H1 (cell line): ENCODE data around the gene STT3B. TPM values are rescaled to one million over a fixed set of nuclear protein-coding genes. Genes with fewer than 3 reads are reported as not detected.

Experiments
- CTCF ChIA-PET: fragments of 300-600 bp; sonication (Branson Sonifier 250); formaldehyde crosslinking; loops from one replicate; lab custom pipeline; 2021; ENCODE audit not compliant: partially characterized antibody; lab: Charles Lee
- POLR2A ChIA-PET: fragments of 300-600 bp; sonication (Branson Sonifier 250); formaldehyde crosslinking; loops from one replicate; lab custom pipeline; 2021; ENCODE audit warnings: inconsistent platforms; ENCODE audit not compliant: partially characterized antibody; lab: Charles Lee
- DNase-seq, 2 experiments: peaks; one replicate each; pipeline versions ENCODE4 v3.0.0 to v3.0.0-alpha.2; 2010 to 2022; ENCODE audit warnings: low spot score in 2 of 2, low read depth in 1 of 2, mixed read lengths in 1 of 2
- FAIRE-seq: peaks from 2 replicates; lab custom pipeline; 2011; peaks lifted over from hg19 to GRCh38; lab: Jason Lieb, UNC
- H2AFZ ChIP-seq: 2 replicates; pipeline ENCODE4 v1.8.1; 2012; ENCODE audit warnings: low read length, inconsistent platforms
- H2AK5ac ChIP-seq: 2 replicates; pipeline ENCODE4 v1.6.1; 2013; ENCODE audit warnings: low read depth, low read length
- H2BK120ac ChIP-seq: replicated peaks from 2 replicates; pipeline ENCODE3; 2013; ENCODE audit warnings: low read depth, low read length, inconsistent platforms
- H2BK12ac ChIP-seq: 2 replicates; pipeline ENCODE4 v1.6.1; 2013; ENCODE audit warnings: low read depth, low read length
- H2BK15ac ChIP-seq: 2 replicates; pipeline ENCODE4 v1.6.1; 2013; ENCODE audit warnings: low read length
- H2BK20ac ChIP-seq: 2 replicates; pipeline ENCODE4 v1.6.1; 2013; ENCODE audit warnings: low read length
- H2BK5ac ChIP-seq: 2 replicates; pipeline ENCODE4 v1.6.1; 2013; ENCODE audit warnings: low read depth, low read length
- H3K14ac ChIP-seq: 2 replicates; pipeline ENCODE4 v1.6.1; 2013; ENCODE audit warnings: inconsistent platforms; ENCODE audit not compliant: insufficient read length
- H3K18ac ChIP-seq: 2 replicates; pipeline ENCODE4 v1.6.1; 2013; ENCODE audit warnings: low read length; ENCODE audit errors: extremely low read depth
- H3K23ac ChIP-seq: 2 replicates; pipeline ENCODE4 v1.6.1; 2013; ENCODE audit warnings: inconsistent platforms; ENCODE audit not compliant: insufficient read length
- H3K23me2 ChIP-seq: 2 replicates; pipeline ENCODE4 v1.6.1; 2013; ENCODE audit warnings: low read depth, low read length
- H3K27ac ChIP-seq: 2 replicates; pipeline ENCODE4 v1.6.1; 2011; ENCODE audit warnings: low read depth, low read length, inconsistent platforms
- H3K27me3 ChIP-seq, 4 experiments: replicated peaks in 1 of 4; 1 replicate in 1 of 4; 2 replicates in 3 of 4; pipeline versions ENCODE4 v1.6.1 to v1.8.1; 2011 to 2013; ENCODE audit warnings: low read length in 3 of 4, mild to moderate bottlenecking in 3 of 4, inconsistent platforms in 2 of 4, mixed read lengths in 2 of 4, moderate library complexity in 1 of 4; ENCODE audit not compliant: control insufficient read depth in 3 of 4, insufficient read depth in 3 of 4; ENCODE audit errors: extremely low read depth in 1 of 4
- H3K36me3 ChIP-seq, 4 experiments: 2 replicates each; pipeline versions ENCODE4 v1.6.1 to v1.8.1; 2011 to 2013; ENCODE audit warnings: mild to moderate bottlenecking in 4 of 4, low read length in 3 of 4, moderate library complexity in 2 of 4, control low read depth in 1 of 4, inconsistent platforms in 1 of 4; ENCODE audit not compliant: insufficient read depth in 4 of 4, control insufficient read depth in 2 of 4
- H3K4ac ChIP-seq: replicated peaks from 2 replicates; pipeline ENCODE3; 2013; ENCODE audit warnings: low read length, low read depth, mixed read lengths, inconsistent platforms; ENCODE audit not compliant: insufficient read length
- H3K4me1 ChIP-seq, 4 experiments: replicated peaks in 1 of 4; 1 replicate in 1 of 4; 2 replicates in 3 of 4; pipeline versions ENCODE4 v1.6.1 to v1.8.1; 2011 to 2013; ENCODE audit warnings: low read length in 3 of 4, inconsistent platforms in 2 of 4, mixed read lengths in 1 of 4; ENCODE audit not compliant: insufficient read depth in 4 of 4, control insufficient read depth in 3 of 4
- H3K4me2 ChIP-seq, 2 experiments: 2 replicates each; pipeline versions ENCODE4 v1.6.1 to v1.8.1; 2011 to 2013; ENCODE audit warnings: low read depth in 2 of 2, low read length in 2 of 2, control low read depth in 1 of 2, inconsistent platforms in 1 of 2, mild to moderate bottlenecking in 1 of 2; ENCODE audit not compliant: insufficient read depth in 1 of 2
- H3K4me3 ChIP-seq, 4 experiments: fragments of 200-600, 300-600 bp in 1 of 4; sonication (generic), shearing (Covaris generic), sonication (Bioruptor Twin) in 1 of 4; 2 replicates each; pipeline versions ENCODE4 v1.5.1 to v1.8.1; 2011 to 2016; ENCODE audit warnings: low read length in 4 of 4, low read depth in 3 of 4, control low read depth in 2 of 4, inconsistent platforms in 2 of 4, mild to moderate bottlenecking in 2 of 4, mixed read lengths in 1 of 4, moderate library complexity in 1 of 4; ENCODE audit not compliant: insufficient read depth in 2 of 4; ENCODE audit errors: extremely low read depth in 1 of 4
- H3K56ac ChIP-seq: replicated peaks from 2 replicates; pipeline ENCODE3; 2013; ENCODE audit warnings: low read depth, mild to moderate bottlenecking, mixed read lengths, low read length, inconsistent platforms; ENCODE audit not compliant: insufficient read length
- H3K79me1 ChIP-seq: 2 replicates; pipeline ENCODE4 v1.6.1; 2013; ENCODE audit warnings: low read depth, low read length, control low read depth
- H3K79me2 ChIP-seq, 2 experiments: 2 replicates each; pipeline versions ENCODE4 v1.6.1 to v1.8.1; 2012 to 2013; ENCODE audit warnings: low read length in 2 of 2, mild to moderate bottlenecking in 2 of 2, inconsistent platforms in 1 of 2; ENCODE audit not compliant: insufficient read depth in 2 of 2, control insufficient read depth in 1 of 2
- H3K9ac ChIP-seq, 4 experiments: replicated peaks in 1 of 4; 1 replicate in 1 of 4; 2 replicates in 3 of 4; pipeline versions ENCODE4 v1.6.1 to v1.8.1; 2011 to 2013; ENCODE audit warnings: low read depth in 3 of 4, low read length in 3 of 4, control low read depth in 2 of 4, mild to moderate bottlenecking in 2 of 4, moderate library complexity in 2 of 4, inconsistent platforms in 1 of 4; ENCODE audit errors: extremely low read depth in 1 of 4
- H3K9me3 ChIP-seq, 2 experiments: 2 replicates each; pipeline versions ENCODE4 v1.6.1 to v1.8.1; 2012 to 2013; ENCODE audit warnings: mild to moderate bottlenecking in 2 of 2, moderate library complexity in 2 of 2, control low read depth in 1 of 2, inconsistent platforms in 1 of 2, low read depth in 1 of 2, low read length in 1 of 2, mixed read lengths in 1 of 2; ENCODE audit not compliant: insufficient read depth in 2 of 2
- H4K20me1 ChIP-seq, 2 experiments: replicated peaks in 1 of 2; 2 replicates each; pipeline versions ENCODE3 to v1.8.1; 2011 to 2013; ENCODE audit warnings: inconsistent platforms in 2 of 2, low read length in 2 of 2, mild to moderate bottlenecking in 1 of 2; ENCODE audit not compliant: insufficient read depth in 2 of 2, control insufficient read depth in 1 of 2
- H4K5ac ChIP-seq: 2 replicates; pipeline ENCODE4 v1.6.1; 2013; ENCODE audit warnings: low read length, low read depth, mixed read lengths, inconsistent platforms; ENCODE audit not compliant: insufficient read length
- H4K8ac ChIP-seq: 2 replicates; pipeline ENCODE4 v1.8.0; 2013; ENCODE audit warnings: mild to moderate bottlenecking, moderate library complexity, low read length, inconsistent platforms; ENCODE audit not compliant: insufficient read depth; ENCODE audit errors: extremely low read depth
- H4K91ac ChIP-seq: replicated peaks from 2 replicates; pipeline ENCODE3; 2013; ENCODE audit warnings: low read length, mixed read lengths, inconsistent platforms; ENCODE audit not compliant: insufficient read length
- CHD1 ChIP-seq: IDR thresholded peaks from 2 replicates; pipeline ENCODE4 v1.6.1; 2012; ENCODE audit warnings: low read depth, low read length, improper control_type of control experiment
- whole genome bisulfite sequencing, 2 experiments: shearing (Covaris generic) in 1 of 2; methylation state at CpG; one replicate each; pipeline versions ENCODE4 v1.1.6 to v1.1.7; 2013 to 2015; ENCODE audit warnings: low lambda C conversion rate in 2 of 2, mixed read lengths in 2 of 2, inconsistent platforms in 1 of 2, low coverage in 1 of 2, missing lambda C conversion rate in 1 of 2; ENCODE audit not compliant: insufficient replicate concordance in 2 of 2, insufficient coverage in 1 of 2, insufficient read length in 1 of 2; ENCODE audit errors: extremely low coverage in 1 of 2, missing lambda C conversion rate in 1 of 2; 5-methylcytosine and 5-hydroxymethylcytosine counted together
- polyA plus RNA-seq, 7 experiments: library from polyadenylated mRNA; depleted of rRNA in 3 of 7; stranded (reverse) in 5 of 7; unstranded in 2 of 7; fragments of >200 nt in 5 of 7; fragments of 200-250 nt in 2 of 7; gene quantifications; 1 replicate in 5 of 7; 2 replicates in 1 of 7; 4 replicates in 1 of 7; pipeline versions ENCODE4 v1.2.1 to v1.2.3, GENCODE V29; 2011 to 2013; ENCODE audit warnings: missing spikeins in 2 of 7, mixed read lengths in 2 of 7
- total RNA-seq: library from RNA; stranded (reverse); fragmentation: NEBNext Ultra II Directional; extraction: Animal tissue kit (Norgen Biotek cat#: 25700); gene quantifications from 2 replicates; pipeline ENCODE4 v1.2.1, GENCODE V29; 2021

Gene STT3B
- total and polyA plus RNA-seq, 2 of the 8 experiments (the other 6 are each of a cell fraction or from before 2014, with no cell fraction given), result 43.5 to 134 TPM

- H4K8ac ChIP-seq, result no peak overlapping the region
- CTCF ChIA-PET, result interaction anchor here (0.8 to 1.2 kb wide), 4 partner anchors 13 to 176 kb away, joined by 3 to 6 read pairs (median 3); no protein-coding TSS in a partner anchor
- H2BK12ac ChIP-seq, result no peak overlapping the region
- H2BK15ac ChIP-seq, result no peak overlapping the region
- H3K14ac ChIP-seq, result no peak overlapping the region
- H3K4me1 ChIP-seq, result peaks cover 0 to 4% (median 2%) of the 10 kb centered on the region in 4 experiments; a peak in 2 of 7 replicates
- peaks cover 0 to 2% of the 10 kb centered on the region in 2 experiments for H4K20me1 ChIP-seq
- no peaks in the 10 kb centered on the region for H3K23me2 ChIP-seq
- H3K18ac ChIP-seq, result no peak overlapping the region
- DNase-seq, result no peak
- H3K4me2 ChIP-seq, result no peak overlapping the region
- no peak overlapping the region for H2AK5ac ChIP-seq
- 88% methylated on average over 6 of the region's 6 CpGs; no CpG with 5 or more reads in 1 of the 2 experiments for WGBS, 2 experiments
- no peak overlapping the region for H3K56ac ChIP-seq
- no peak overlapping the region for H4K91ac ChIP-seq
- no peak overlapping the region for H3K27ac ChIP-seq
- H3K36me3 ChIP-seq, result peaks cover 0 to 22% (median 5%) of the 10 kb centered on the region in 4 experiments; a peak in 2 of 8 replicates
- no peaks in the 10 kb centered on the region for H3K27me3 ChIP-seq
- no peak overlapping the region for H2AFZ ChIP-seq
- H2BK120ac ChIP-seq, result no peak overlapping the region
- no peak overlapping the region for H3K4ac ChIP-seq
- no peaks in the 10 kb centered on the region for H3K9me3 ChIP-seq
- no peak for FAIRE-seq
- H3K4me3 ChIP-seq, result no peak overlapping the region
- no peak overlapping the region for H2BK5ac ChIP-seq
- no peak overlapping the region for H2BK20ac ChIP-seq
- no peak overlapping the region for H3K9ac ChIP-seq
- POLR2A ChIA-PET, result interaction anchor here (0.8 kb wide), 1 partner anchor 55 kb away, joined by 3 read pairs; no protein-coding TSS in a partner anchor
- no peaks in the 10 kb centered on the region for H3K79me2 ChIP-seq
- no peaks in the 10 kb centered on the region; the same call in 1 of the 2 replicates for H3K79me1 ChIP-seq
- H3K23ac ChIP-seq, result no peak overlapping the region
- H4K5ac ChIP-seq, result no peak overlapping the region
- no peak for TF ChIP-seq CHD1
Observed at GRCh38 chr3:31624083-31624709, 91.5 kb downstream of the STT3B start.
